Mesodermal cell (in vitro differentiated cells): ENCODE data around the gene KIF24.
"Not testable (repeated sequence)": the region's sequence is repeated elsewhere in the genome, so short reads cannot be mapped to it uniquely, and the experiment has no call there.

Experiments used
- H3K27ac ChIP-seq: 2 replicates; pipeline ENCODE4 v1.7.0; 2013; ENCODE audit warnings: mild to moderate bottlenecking, low read depth, low read length, moderate library complexity; ENCODE audit not compliant: severe bottlenecking
- H3K36me3 ChIP-seq: 2 replicates; pipeline ENCODE4 v1.7.1; 2013; ENCODE audit warnings: mild to moderate bottlenecking, low read length, moderate library complexity; ENCODE audit not compliant: control insufficient read depth, insufficient read depth
- H3K4me1 ChIP-seq: one replicate; pipeline ENCODE4 v1.7.1; 2013; ENCODE audit warnings: mild to moderate bottlenecking, low read length; ENCODE audit not compliant: insufficient read depth, control insufficient read depth, poor library complexity, severe bottlenecking
- H3K4me3 ChIP-seq: 2 replicates; pipeline ENCODE4 v1.7.0; 2013; ENCODE audit warnings: low read length, control low read depth, mild to moderate bottlenecking; ENCODE audit not compliant: insufficient read depth, poor library complexity, severe bottlenecking; ENCODE audit errors: extremely low read depth
- H3K9me3 ChIP-seq: 2 replicates; pipeline ENCODE4 v1.7.1; 2013; ENCODE audit warnings: mild to moderate bottlenecking, low read length, moderate library complexity; ENCODE audit not compliant: control insufficient read depth
- WGBS, 2 experiments: methylation state at CpG; one replicate each; pipeline ENCODE4 v1.1.5; 2013; ENCODE audit warnings: missing lambda C conversion rate in 2 of 2; ENCODE audit not compliant: insufficient coverage in 2 of 2; 5-methylcytosine and 5-hydroxymethylcytosine counted together

KIF24 gene

DNA sequence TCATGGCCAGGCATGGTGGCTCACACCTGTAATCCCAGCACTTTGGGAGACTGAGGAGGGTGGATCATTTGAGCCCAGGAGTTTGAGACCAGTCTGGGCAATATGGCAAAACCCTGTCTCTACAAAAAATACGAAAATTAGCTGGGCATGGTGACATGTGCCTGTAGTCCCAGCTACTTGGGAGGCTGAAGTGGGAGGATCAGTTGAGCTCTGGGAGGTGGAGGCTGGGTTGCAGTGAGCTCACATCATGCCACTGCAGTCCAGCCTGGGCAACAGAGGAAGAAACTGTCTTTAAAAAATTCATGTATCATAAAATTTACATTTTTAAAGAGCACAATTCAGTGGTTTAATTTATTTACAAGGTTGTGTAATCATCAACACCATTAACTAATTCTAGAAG, 23.9 kb upstream of the KIF24 start:
- WGBS, 2 experiments: 83% methylated on average over 1 of the region's 1 CpG; no CpG with 5 or more reads in 1 of the 2 experiments
- not testable (repeated sequence) for H3K4me1 ChIP-seq, H3K36me3 ChIP-seq, H3K27ac ChIP-seq, H3K4me3 ChIP-seq, H3K9me3 ChIP-seq

DNA sequence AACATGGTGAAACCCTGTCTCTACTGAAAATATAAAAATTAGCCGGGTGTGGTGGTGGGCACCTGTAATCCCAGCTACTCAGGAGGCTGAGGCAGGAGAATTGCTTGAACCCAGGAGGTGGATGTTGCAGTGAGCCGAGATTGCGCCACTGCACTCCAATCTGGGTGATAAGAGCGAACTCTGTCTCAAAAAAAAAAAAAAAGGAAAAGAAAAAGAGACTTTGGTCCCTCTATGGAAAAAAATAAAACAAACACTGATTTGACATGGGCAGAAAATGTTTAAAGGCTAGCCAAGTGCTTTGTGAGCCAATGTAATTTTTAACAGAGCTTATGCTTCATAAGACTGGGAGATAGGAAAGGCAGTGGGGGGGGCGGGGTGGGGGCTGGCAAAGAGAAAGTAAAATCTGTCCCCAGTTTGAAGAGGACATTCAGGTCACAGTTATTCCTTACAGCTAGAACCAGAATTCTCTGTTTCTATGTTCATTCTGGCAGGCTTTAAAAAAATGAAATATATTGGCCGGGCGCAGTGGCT, 23.1 kb upstream of the KIF24 start:
- not testable (repeated sequence) for H3K4me3 ChIP-seq, H3K9me3 ChIP-seq, H3K36me3 ChIP-seq, H3K4me1 ChIP-seq, H3K27ac ChIP-seq
- 85 to 87% methylated on average over 4 to 7 of the region's 7 CpGs for WGBS, 2 experiments

DNA sequence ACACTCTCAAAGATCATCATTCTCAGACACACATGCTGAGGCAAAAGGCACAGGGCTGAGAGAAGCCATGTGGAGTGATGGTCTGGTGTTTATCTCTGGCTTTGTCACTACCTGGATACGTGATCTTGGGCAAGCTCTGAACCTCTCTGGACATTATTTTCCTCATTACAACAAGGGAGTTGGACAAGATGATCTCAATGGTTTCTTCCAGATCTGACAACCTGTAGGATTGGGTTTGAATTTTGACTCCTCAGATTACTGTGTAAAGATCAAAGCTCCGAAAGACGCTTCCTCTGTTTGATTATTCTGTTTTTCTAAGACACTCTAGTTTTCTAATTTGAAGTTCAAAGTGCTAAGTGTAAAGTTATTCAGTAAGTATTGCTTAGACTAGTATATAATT, 20.3 kb upstream of the KIF24 start:
- H3K4me3 ChIP-seq: no peak overlapping the region
- no peaks in the 10 kb centered on the region for H3K9me3 ChIP-seq
- H3K4me1 ChIP-seq: no peaks in the 10 kb centered on the region
- WGBS, 2 experiments: 80 to 100% methylated on average over 2 to 3 of the region's 3 CpGs
- H3K27ac ChIP-seq: no peak overlapping the region
- peaks cover 3% of the 10 kb centered on the region for H3K36me3 ChIP-seq

DNA sequence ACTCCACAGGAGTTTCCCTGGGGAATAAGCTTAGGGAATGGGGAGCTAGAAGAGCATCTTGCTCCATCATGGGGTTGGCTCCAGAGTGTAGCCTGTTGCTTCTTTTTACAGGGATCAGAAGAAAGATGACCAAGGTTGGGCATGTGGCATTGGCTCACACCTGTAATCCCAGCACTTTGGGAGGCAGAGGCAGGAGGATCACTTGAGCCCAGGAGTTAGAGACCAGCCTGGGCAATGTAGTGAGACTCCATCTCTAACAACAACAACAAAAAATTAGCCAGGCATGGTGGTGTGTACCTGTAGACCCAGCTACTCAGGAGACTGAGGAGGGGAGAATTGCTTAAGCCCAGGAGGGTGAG, 18.7 kb upstream of the KIF24 start:
- peaks cover 13% of the 10 kb centered on the region for H3K36me3 ChIP-seq
- no peak overlapping the region for H3K27ac ChIP-seq
- H3K4me1 ChIP-seq: no peaks in the 10 kb centered on the region
- no peaks in the 10 kb centered on the region for H3K9me3 ChIP-seq
- no peak overlapping the region for H3K4me3 ChIP-seq

DNA sequence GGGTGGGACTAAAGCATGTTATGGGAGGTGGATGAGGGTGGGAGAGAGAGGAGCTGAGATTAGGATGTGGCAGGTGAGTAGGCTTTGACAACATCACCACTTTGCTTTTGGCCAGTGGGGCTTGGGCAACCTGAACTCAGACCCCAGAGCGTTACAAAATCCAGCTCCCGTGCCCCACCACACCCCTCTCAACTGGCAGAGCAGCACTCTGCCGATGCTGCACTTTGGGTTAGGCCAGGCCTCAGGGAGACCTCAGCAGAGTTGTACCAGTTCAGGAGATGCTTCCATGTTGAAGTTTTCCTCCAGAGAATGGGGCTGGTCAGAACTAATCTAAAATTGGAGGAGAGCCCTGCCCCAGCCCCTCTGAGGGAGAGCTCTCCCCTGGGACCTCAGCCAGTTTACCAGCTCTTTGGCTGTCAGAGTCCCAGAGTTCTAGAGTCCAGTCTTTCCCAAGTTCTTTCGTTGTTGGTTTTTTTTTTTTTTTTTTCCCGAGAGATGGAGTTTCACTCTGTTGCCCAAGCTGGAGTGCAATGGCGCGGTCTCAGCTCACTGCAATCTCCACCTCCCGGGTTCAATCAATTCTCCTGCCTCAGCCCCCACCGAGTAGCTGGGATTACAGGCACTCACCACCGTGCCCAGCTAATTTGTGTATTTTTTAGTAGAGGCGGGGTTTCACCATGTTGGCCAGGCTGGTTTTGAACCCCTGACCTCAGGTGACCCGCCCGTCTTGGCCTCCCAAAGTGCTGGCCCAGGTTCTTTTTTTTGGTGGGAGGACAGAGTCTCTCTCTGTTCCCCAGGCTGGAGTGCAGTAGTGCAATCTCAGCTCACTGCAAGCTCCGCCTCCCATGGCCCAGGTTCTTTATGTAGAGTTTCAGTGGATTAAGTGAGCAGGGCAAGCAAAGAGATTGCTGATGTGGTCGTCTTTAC, 18.1 kb upstream of the KIF24 start:
- Histone ChIP-seq H3K9me3 (no peaks in the 10 kb centered on the region), H3K27ac (no peak overlapping the region), H3K4me1 (no peaks in the 10 kb centered on the region), H3K4me3 (no peak overlapping the region), H3K36me3 (peaks cover 19% of the 10 kb centered on the region)
- WGBS, 2 experiments: 92 to 93% methylated on average over 9 to 14 of the region's 15 CpGs

DNA sequence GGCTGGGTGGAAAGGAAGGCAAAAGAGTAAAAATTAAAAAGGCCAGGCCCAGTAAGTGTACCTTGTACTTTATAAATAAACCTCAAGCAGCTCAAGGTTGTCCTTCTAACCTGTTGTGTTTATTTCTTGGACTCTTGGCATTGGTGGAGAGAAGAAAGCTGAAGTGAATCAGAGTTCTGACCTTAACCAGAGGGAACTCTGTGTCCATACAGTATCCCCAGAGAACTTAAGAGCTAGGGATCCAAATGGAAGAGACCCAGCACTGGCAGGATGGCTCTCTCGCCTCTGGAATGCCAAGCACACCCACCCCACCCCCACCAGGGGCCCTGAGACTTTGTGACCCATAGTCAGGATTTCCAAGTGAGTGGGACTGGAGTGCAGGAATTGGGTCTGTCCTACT, 14.5 kb upstream of the KIF24 start:
- Histone ChIP-seq H3K4me3 (no peak overlapping the region), H3K27ac (no peak overlapping the region), H3K36me3 (peaks cover 52% of the 10 kb centered on the region), H3K4me1 (no peaks in the 10 kb centered on the region), H3K9me3 (no peaks in the 10 kb centered on the region)
- WGBS, 2 experiments: no CpG with 5 or more reads among the region's 1 CpG

DNA sequence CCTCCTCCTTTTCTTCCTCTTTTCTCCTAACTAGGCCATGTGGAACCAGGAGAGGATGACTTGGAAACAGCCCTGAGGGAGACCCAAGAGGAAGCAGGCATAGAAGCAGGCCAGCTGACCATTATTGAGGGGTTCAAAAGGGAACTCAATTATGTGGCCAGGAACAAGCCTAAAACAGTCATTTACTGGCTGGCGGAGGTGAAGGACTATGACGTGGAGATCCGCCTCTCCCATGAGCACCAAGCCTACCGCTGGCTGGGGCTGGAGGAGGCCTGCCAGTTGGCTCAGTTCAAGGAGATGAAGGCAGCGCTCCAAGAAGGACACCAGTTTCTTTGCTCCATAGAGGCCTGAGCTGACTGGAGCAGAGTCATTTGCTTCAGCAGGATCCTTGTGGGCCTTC, 14.0 kb upstream of the KIF24 start:
- 85 to 98% methylated on average over 5 of the region's 5 CpGs for WGBS, 2 experiments
- no peak overlapping the region for H3K27ac ChIP-seq
- peaks cover 57% of the 10 kb centered on the region for H3K36me3 ChIP-seq
- no peaks in the 10 kb centered on the region for H3K9me3 ChIP-seq
- no peak overlapping the region for H3K4me3 ChIP-seq
- H3K4me1 ChIP-seq: no peaks in the 10 kb centered on the region

DNA sequence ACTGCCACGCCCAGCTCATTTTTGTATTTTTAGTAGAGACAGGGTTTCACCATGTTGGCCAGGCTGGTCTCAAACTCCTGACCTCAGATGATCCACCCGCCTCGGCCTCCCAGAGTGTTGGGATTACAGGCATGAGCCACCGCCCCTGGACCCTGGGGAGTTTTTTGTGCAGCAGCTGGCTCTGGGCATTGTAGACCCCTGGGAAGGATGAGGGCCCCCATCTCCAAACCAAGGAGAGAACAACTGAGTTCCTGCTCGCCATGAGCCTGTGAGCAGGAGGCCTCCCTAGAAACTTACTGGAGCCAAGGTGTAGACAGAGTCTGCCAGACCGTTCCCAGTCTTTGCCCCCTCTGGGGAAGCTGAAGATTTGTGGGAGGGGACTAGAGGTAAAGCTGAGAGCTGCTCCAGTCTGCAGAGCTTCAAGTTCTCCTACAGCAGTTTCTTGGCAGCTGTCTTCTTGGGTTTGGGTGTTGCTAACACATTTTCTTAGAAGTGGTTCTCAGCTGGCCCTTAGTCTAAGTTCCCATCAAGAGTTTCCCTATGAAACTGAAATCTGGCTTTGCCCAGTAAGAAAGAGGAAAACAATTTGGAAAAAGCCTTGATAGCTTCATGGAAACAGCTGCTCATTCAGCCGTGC, 12.7 kb upstream of the KIF24 start:
- Histone ChIP-seq H3K36me3 (peaks cover 67% of the 10 kb centered on the region), H3K9me3 (no peaks in the 10 kb centered on the region), H3K27ac (no peak overlapping the region), H3K4me3 (no peak overlapping the region), H3K4me1 (no peaks in the 10 kb centered on the region)
- WGBS, 2 experiments: 90 to 91% methylated on average over 5 to 7 of the region's 7 CpGs

DNA sequence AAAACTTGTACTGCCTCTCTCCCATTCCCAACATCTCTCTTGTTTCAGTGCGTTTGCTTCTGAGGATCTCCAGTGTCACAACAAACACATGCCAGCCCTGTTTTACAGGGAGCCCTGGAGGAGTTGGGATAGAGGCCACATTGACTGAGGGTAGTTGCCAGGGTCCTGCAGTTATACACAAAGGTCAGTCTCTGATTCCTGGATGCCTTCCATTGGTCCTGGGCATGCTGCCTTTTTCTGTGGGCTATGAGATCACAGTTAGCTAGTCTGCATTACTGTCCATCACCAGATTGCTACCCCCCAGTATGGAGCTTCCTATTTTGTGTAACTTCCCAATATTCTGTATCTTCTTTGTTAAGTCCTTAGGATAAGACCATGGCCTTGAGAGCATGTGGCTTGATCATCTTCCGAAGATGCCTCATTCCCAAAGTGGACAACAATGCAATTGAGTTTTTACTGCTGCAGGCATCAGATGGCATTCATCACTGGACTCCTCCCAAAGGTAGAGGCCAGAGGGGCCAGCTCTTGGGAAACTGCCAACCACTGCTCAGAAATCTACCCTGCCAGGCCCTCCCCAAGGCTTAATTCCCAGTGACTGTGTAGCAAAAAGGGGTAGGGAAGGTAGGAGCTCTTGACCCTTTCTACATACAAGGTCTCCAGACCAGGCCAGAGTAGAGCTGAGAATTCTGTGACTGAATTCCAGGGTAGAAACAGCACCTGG, 9.8 kb upstream of the KIF24 start:
- no peak overlapping the region for H3K27ac ChIP-seq

DNA sequence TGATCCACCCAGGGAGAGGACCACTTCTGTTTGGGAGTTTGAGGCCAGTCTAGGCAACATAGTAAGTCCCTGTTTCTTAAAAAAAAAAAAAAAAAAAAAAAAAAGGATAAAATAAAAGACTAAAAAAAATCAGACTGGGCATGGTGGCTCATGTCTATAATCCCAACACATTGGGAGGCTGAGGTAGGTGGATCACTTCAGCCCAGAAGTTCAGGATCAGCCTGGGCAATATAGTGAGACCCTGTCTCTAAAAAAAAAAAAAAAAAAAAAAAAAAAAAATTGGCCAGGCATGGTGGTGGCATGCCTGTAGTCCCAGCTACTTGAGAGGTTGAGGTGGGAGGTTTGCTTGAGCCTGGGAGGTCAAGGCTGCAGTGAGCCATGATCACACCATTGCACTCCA, 9.0 kb upstream of the KIF24 start:
- not testable (repeated sequence) for H3K9me3 ChIP-seq, H3K4me3 ChIP-seq, H3K4me1 ChIP-seq, H3K27ac ChIP-seq
- peaks cover 63% of the 10 kb centered on the region for H3K36me3 ChIP-seq

More for the DNA sequence above, 9.8 kb upstream of the KIF24 start:
- no peak overlapping the region for H3K4me3 ChIP-seq
- peaks cover 6% of the 10 kb centered on the region for H3K4me1 ChIP-seq
- peaks cover 66% of the 10 kb centered on the region for H3K36me3 ChIP-seq
- H3K9me3 ChIP-seq: no peaks in the 10 kb centered on the region
- WGBS, 2 experiments: 100% methylated on average over 1 of the region's 2 CpGs
